ENCODE measurements around the gene OVAAL.

GRCh38 chr1:180563026-180563827 lies 4.5 kb downstream of the OVAAL start:
- TF ChIP-seq GABPA (IDR thresholded peaks at IDR 0.05; ENCODE audit: low read depth), result no peak
- no peak for TF ChIP-seq SPI1 (IDR thresholded peaks at IDR 0.05; ENCODE audit: borderline replicate concordance, low read depth)
- no peak for TF ChIP-seq CTCF (IDR thresholded peaks at IDR 0.05; ENCODE audit: insufficient read depth, low read length)
- TF ChIP-seq, protein P1, sequence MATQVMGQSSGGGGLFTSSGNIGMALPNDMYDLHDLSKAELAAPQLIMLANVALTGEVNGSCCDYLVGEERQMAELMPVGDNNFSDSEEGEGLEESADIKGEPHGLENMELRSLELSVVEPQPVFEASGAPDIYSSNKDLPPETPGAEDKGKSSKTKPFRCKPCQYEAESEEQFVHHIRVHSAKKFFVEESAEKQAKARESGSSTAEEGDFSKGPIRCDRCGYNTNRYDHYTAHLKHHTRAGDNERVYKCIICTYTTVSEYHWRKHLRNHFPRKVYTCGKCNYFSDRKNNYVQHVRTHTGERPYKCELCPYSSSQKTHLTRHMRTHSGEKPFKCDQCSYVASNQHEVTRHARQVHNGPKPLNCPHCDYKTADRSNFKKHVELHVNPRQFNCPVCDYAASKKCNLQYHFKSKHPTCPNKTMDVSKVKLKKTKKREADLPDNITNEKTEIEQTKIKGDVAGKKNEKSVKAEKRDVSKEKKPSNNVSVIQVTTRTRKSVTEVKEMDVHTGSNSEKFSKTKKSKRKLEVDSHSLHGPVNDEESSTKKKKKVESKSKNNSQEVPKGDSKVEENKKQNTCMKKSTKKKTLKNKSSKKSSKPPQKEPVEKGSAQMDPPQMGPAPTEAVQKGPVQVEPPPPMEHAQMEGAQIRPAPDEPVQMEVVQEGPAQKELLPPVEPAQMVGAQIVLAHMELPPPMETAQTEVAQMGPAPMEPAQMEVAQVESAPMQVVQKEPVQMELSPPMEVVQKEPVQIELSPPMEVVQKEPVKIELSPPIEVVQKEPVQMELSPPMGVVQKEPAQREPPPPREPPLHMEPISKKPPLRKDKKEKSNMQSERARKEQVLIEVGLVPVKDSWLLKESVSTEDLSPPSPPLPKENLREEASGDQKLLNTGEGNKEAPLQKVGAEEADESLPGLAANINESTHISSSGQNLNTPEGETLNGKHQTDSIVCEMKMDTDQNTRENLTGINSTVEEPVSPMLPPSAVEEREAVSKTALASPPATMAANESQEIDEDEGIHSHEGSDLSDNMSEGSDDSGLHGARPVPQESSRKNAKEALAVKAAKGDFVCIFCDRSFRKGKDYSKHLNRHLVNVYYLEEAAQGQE (IDR thresholded peaks at IDR 0.05; ENCODE audit: insufficient replicate concordance, low read depth), result no peak
- no peak for TF ChIP-seq POLR2AphosphoS5 (IDR thresholded peaks at IDR 0.05; ENCODE audit: low read depth)
